Activated T-helper 17 cell treated with anti-CD3 and anti-CD28 coated beads, Interleukin-2, amount 50 U/mL, for 72 hours (primary cell): ENCODE results near the gene CNP. TPM values are rescaled to one million over a fixed set of nuclear protein-coding genes. Genes with fewer than 3 reads are reported as not detected.

Experiments
- ATAC-seq: fragments of 150-1000 bp; cut with Tn5 transposase; replicated peaks from 2 replicates; pipeline ENCODE4 v1.10.0; 2021; ENCODE audit warnings: mild to moderate bottlenecking, moderate library complexity
- H3K27ac Mint-ChIP-seq: one replicate; pipeline ENCODE4 v1.8.0; 2022; ENCODE audit warnings: mixed read lengths
- H3K27me3 Mint-ChIP-seq: one replicate; pipeline ENCODE4 v1.8.0; 2022; ENCODE audit warnings: mixed read lengths
- H3K36me3 Mint-ChIP-seq: one replicate; pipeline ENCODE4 v1.8.0; 2022; ENCODE audit warnings: low read depth, mild to moderate bottlenecking, mixed read lengths
- H3K4me1 Mint-ChIP-seq: one replicate; pipeline ENCODE4 v1.8.0; 2022; ENCODE audit warnings: mixed read lengths
- H3K4me3 Mint-ChIP-seq: one replicate; pipeline ENCODE4 v1.8.0; 2022; ENCODE audit warnings: mild to moderate bottlenecking, mixed read lengths
- H3K9me3 Mint-ChIP-seq: one replicate; pipeline ENCODE4 v1.8.0; 2022; ENCODE audit warnings: mixed read lengths
- total RNA-seq, 2 donors: library from RNA; stranded (reverse); gene quantifications; one replicate each; pipeline ENCODE4 v1.2.3, GENCODE V29; 2022

CNP gene
- total RNA-seq, 2 donors from 2014 or later, result 51.4 to 82.9 TPM

DNA sequence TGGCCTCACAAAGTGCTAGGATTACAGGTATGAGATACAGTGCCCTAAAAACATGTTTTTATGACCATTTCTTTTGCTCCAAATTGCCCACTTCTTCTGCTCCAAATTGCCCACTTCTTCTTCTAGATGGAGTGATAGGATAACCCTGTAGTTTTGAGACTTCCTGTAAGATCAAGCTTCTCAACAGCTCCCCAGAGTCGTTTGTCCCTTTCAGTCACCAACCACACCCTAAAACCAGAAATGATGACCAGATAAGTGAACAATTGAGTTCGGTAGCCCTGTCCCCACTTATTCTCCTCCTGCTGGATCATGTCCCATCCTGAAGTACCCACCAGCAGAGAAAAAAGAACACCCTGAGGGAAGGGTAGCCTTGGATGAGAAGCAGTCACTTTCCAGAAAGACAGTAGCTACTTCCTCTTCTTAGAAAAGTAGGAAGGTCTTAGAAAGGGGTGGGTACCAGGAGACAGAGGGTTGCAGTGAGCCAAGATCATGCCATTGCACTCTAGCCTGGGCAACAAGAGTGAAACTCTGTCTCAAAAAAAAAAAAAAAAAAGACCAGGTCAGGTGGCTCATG lies 33.7 kb upstream of the CNP start:
- Mint-ChIP-seq H3K4me3 (no peak overlapping the region), H3K27ac (peak overlapping the region; percentile 10), H3K9me3 (no peaks in the 10 kb centered on the region), H3K27me3 (no peaks in the 10 kb centered on the region), H3K4me1 (peaks cover 7% of the 10 kb centered on the region), H3K36me3 (peaks cover 6% of the 10 kb centered on the region)
- no peak for ATAC-seq

DNA sequence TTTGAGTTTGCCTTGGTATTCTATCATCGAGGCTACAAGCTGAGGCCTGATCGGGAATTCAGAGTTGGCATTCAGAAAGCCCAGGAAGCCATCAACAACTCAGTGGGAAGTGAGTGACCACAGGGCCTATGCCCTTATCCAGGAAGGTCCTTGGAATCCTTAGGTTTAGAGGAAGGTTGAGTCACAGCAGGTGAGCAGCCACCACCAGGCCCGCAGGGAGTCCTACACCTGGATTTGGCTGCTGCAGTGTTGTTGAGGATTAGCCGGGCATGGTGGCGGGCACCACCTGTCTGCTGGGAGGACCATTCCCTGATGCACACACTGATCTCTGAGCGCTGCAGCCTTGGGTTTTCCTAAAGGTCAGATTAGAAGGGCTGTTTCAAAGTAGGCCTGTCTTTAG lies 31.0 kb upstream of the CNP start:
- Mint-ChIP-seq H3K27ac (no peak overlapping the region), H3K27me3 (peaks cover 5% of the 10 kb centered on the region), H3K4me3 (no peak overlapping the region), H3K9me3 (no peaks in the 10 kb centered on the region), H3K4me1 (no peaks in the 10 kb centered on the region), H3K36me3 (peaks cover under 1% of the 10 kb centered on the region)
- ATAC-seq, result no peak

DNA sequence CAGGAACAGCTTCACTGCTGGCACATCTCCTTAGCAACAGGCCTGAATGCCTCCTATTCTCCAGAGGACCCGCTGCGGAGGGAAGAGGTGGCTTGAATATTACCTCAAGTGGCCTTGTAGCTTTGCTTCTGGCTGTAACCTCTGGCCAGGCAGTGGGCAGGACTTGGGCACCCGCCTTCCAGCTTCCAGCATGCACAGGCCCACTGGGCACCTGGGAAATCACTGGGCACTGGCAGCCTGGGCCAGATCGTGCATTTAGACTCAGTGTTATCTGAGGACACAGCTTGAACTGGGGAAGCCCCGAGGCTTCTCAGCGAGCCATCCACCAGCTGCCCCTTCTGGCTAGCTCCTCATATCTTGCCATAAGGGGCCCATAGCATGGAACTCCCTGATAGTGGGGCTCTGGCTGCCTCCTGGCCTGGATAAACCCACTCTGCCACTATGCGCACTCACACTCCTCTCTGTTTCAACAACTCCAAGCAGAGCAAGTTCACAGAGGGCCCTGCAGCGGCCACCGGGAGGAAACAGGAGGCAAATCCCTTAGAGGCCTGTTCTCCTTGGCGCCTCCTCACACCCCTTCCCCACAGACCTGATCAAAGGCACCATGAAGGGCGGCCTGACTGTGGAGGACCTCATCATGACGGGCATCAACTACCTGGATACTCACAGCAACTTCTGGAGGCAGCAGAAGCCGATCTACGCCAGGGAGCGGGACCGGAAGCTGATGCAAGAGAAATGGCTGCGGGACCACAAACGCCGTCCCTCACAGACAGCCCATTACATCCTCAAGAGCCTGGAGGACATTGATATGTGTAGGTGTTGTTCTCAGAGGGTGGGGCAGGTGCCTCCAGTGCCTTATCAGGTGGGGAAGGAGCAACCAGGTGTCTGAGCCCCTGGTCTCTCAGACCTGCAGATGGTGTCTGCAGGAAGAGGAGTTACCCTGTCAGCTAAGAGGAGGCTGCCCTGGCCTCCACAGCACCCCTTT lies 28.3 kb upstream of the CNP start:
- no peak overlapping the region for H3K4me3 Mint-ChIP-seq
- no peaks in the 10 kb centered on the region for H3K4me1 Mint-ChIP-seq
- H3K27ac Mint-ChIP-seq, result no peak overlapping the region
- peaks cover 10% of the 10 kb centered on the region for H3K27me3 Mint-ChIP-seq
- no peaks in the 10 kb centered on the region for H3K9me3 Mint-ChIP-seq
- no peak for ATAC-seq
- no peaks in the 10 kb centered on the region for H3K36me3 Mint-ChIP-seq

DNA sequence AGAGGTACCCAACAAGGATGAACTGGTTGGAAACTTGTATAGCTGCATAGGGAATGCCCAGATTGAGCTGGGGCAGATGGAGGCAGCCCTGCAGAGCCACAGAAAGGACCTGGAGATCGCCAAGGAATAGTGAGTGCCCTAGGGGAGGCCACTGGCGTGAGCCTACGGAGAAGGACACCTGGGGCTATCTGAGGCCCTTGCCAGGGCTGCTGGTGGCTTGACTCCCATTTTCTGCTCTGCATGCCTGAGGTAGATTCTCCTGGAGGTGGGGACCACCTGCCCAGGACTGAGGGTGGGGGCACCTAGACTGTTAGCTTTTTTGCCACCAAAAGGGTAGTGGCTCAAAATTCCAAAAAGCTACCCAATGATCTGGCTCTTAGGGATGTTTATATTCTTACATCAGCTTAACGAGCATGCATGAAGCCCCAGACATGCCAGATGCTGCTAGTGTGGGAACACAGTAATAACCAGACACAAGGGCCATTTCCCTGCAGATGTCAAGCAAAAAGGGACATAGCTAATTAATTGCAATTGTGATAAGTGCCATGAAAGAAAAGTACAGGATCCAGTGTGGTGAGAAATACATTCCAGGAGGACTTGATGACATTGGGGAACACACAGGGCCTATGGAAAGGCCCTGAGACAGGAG lies 27.4 kb upstream of the CNP start:
- Mint-ChIP-seq H3K4me3 (no peak overlapping the region), H3K27me3 (peaks cover 10% of the 10 kb centered on the region), H3K9me3 (no peaks in the 10 kb centered on the region), H3K36me3 (no peaks in the 10 kb centered on the region), H3K4me1 (no peaks in the 10 kb centered on the region), H3K27ac (no peak overlapping the region)
- no peak for ATAC-seq

DNA sequence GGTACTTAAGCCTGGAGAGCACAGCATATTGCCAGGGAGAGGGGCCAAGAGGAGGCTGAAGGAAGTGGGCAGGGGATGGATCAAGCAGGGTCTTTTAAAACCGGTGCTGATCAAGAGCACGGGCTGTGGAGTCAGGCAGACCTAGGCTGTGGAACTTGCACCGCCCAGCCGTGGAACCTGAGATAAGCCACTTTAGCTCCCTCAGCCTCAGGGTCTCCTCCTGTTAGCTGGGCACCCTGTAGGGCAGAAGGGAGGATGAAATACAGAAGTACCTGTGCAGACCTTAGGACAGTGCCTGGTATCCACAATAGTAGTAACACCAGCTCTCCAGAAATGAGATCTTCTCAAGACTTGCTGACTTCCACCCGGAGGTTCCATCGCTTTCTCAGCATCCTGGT lies 26.9 kb upstream of the CNP start:
- no peaks in the 10 kb centered on the region for H3K9me3 Mint-ChIP-seq
- H3K4me3 Mint-ChIP-seq, result no peak overlapping the region
- no peaks in the 10 kb centered on the region for H3K36me3 Mint-ChIP-seq
- no peak overlapping the region for H3K27ac Mint-ChIP-seq
- H3K4me1 Mint-ChIP-seq, result no peaks in the 10 kb centered on the region
- H3K27me3 Mint-ChIP-seq, result peaks cover 10% of the 10 kb centered on the region
- no peak for ATAC-seq

DNA sequence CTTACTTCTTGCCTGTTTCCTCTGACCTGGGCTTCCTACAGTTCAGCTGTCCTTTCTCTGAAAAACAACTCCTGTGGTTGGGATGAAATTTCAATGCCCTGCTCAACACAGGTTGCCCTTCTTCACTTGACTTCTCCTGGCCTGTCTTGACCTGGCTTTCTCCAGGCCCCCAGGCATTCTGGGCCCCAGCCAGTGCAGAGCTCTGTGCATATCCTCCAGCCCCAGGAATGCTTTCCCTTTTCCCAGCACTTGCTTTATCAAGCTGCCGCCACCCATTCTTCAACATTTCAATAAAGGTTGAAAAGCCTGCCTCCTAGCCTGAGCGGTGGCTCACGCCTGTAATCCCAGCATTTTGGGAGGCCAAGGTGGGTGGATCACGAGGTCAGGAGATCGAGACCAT lies 25.4 kb upstream of the CNP start:
- no peak overlapping the region for H3K4me3 Mint-ChIP-seq
- no peaks in the 10 kb centered on the region for H3K36me3 Mint-ChIP-seq
- H3K9me3 Mint-ChIP-seq, result no peaks in the 10 kb centered on the region
- H3K27ac Mint-ChIP-seq, result no peak overlapping the region
- no peaks in the 10 kb centered on the region for H3K4me1 Mint-ChIP-seq
- ATAC-seq, result no peak
- peaks cover 10% of the 10 kb centered on the region for H3K27me3 Mint-ChIP-seq

DNA sequence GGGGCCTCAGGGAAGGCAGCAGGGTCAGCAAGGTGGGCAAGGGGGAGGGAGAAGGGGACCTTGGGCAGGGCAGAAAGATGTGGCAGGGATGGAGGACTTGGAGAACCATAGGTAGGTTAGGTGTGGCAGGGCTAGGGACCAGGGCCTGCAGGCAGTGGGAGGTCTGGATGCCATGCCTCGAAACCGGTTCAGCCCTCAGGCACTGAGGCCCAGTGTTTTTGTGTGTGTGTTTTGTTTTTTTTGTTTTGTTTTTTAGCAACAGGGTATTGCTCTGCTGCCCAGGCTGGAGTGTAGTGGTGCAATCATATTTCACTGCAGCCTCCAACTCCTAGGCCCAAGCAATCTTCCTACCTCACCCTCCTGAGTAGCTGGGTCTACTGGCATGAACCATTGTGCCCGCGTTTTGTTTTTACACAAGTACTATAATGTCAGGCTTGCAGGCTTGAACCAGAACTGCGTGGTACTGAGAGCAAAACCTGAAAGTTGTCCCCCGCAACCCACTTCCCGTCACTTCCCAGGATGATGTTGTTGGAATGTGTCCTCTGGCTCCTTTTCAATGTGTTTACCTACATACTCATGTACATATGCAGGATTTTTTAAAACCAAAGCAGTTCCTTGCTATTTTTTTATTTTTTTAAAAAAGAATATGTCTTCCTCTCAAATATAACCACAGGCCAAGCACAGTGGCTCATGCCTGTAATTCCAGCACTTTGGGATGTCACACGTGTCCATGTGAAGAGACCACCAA lies 23.8 kb upstream of the CNP start:
- no peaks in the 10 kb centered on the region for H3K9me3 Mint-ChIP-seq
- H3K36me3 Mint-ChIP-seq, result no peaks in the 10 kb centered on the region
- H3K4me1 Mint-ChIP-seq, result no peaks in the 10 kb centered on the region
- ATAC-seq, result no peak
- H3K4me3 Mint-ChIP-seq, result no peak overlapping the region
- peaks cover 10% of the 10 kb centered on the region for H3K27me3 Mint-ChIP-seq
- no peak overlapping the region for H3K27ac Mint-ChIP-seq

DNA sequence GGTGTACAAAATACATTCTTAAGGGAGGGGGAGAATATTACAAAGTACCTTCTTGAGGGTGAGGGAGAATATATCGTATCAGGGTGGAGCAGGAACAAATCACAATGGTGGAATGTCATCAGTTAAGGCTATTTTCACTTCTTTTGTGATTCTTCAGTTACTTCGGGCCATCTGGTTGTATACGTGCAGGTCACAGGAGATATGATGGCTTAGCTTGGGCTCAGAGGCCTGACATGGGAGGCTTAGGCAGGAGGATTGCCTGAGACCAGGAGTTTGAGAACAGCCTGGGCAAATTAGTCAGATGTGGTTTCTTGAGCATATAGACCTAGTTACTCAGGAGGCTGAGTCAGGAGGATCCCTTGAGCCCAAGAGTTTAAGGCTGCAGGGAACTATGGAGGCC lies 23.1 kb upstream of the CNP start:
- Mint-ChIP-seq H3K27ac (no peak overlapping the region), H3K9me3 (no peaks in the 10 kb centered on the region), H3K4me3 (no peak overlapping the region), H3K27me3 (peaks cover 10% of the 10 kb centered on the region), H3K4me1 (no peaks in the 10 kb centered on the region), H3K36me3 (no peaks in the 10 kb centered on the region)
- no peak for ATAC-seq

DNA sequence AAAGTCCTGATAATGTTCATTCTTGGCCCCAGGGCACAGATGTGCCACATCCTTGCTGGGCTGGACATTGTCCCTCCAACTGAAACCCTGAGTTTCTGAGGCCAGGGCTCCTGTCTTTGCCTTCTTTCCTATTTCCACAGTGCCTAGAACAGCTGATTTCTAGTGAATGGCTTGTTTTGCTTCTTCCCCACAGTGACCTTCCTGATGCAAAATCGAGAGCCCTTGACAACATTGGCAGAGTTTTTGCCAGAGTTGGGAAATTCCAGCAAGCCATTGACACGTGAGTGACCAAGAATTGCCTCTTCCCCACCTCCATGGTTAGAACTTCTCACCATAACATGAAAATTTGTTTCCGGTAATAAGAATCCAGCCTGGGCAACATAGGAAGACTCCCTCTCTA lies 21.7 kb upstream of the CNP start:
- no peaks in the 10 kb centered on the region for H3K36me3 Mint-ChIP-seq
- ATAC-seq, result no peak
- H3K4me3 Mint-ChIP-seq, result no peak overlapping the region
- no peak overlapping the region for H3K27ac Mint-ChIP-seq
- no peaks in the 10 kb centered on the region for H3K4me1 Mint-ChIP-seq
- H3K9me3 Mint-ChIP-seq, result no peaks in the 10 kb centered on the region
- H3K27me3 Mint-ChIP-seq, result peaks cover 10% of the 10 kb centered on the region

DNA sequence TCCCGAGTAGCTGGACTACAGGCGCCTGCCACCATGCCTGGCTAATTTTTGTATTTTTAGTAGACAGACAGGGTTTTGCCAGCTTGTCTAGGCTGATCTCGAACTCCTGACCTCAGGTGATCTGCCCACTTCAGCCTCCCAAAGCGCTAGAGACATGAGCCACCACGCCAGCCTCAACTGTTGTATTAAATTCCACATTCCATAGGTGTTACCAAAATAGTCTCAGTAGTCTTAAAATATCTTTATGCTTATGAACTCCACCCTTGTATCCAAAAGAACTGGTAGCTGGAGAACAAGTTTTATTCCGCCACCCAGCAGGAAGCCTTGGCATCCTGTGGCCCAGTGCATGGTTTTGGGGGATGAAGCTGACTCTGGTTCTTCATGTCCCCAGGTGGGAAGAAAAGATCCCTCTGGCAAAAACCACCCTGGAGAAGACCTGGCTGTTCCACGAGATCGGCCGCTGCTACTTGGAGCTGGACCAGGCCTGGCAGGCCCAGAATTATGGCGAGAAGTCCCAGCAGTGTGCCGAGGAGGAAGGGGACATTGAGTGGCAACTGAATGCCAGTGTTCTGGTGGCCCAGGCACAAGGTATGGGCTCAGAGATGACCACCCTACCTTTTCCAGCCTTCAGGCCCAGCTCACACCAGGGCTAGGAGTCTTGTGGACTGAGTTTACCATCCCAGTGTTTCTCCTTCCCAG lies 17.7 kb upstream of the CNP start:
- Mint-ChIP-seq H3K27me3 (no peaks in the 10 kb centered on the region), H3K36me3 (no peaks in the 10 kb centered on the region), H3K9me3 (no peaks in the 10 kb centered on the region), H3K4me3 (no peak overlapping the region), H3K4me1 (no peaks in the 10 kb centered on the region), H3K27ac (no peak overlapping the region)
- no peak for ATAC-seq

DNA sequence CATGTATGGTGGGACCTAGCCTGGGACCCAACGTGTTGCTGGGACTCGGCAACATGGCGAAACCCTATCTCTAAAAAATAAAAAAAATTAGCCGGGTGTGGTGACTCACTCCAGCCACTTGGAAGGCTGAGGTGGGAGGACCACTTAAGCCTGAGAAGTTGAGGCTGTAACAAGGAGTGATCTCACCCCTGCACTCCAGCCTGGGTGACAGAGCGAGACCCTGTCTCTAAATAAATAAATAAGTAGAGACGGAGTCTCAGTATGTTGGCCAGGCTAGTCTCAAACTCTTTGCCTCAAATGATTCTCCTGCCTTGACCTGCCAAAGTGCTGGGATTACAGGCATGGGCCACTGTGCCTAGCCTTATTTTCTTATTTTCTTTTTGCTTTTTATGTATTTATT lies 10.1 kb upstream of the CNP start:
- Mint-ChIP-seq H3K36me3 (no peaks in the 10 kb centered on the region), H3K4me1 (no peaks in the 10 kb centered on the region), H3K4me3 (no peak overlapping the region), H3K27me3 (no peaks in the 10 kb centered on the region), H3K9me3 (no peaks in the 10 kb centered on the region), H3K27ac (no peak overlapping the region)
- ATAC-seq, result no peak

DNA sequence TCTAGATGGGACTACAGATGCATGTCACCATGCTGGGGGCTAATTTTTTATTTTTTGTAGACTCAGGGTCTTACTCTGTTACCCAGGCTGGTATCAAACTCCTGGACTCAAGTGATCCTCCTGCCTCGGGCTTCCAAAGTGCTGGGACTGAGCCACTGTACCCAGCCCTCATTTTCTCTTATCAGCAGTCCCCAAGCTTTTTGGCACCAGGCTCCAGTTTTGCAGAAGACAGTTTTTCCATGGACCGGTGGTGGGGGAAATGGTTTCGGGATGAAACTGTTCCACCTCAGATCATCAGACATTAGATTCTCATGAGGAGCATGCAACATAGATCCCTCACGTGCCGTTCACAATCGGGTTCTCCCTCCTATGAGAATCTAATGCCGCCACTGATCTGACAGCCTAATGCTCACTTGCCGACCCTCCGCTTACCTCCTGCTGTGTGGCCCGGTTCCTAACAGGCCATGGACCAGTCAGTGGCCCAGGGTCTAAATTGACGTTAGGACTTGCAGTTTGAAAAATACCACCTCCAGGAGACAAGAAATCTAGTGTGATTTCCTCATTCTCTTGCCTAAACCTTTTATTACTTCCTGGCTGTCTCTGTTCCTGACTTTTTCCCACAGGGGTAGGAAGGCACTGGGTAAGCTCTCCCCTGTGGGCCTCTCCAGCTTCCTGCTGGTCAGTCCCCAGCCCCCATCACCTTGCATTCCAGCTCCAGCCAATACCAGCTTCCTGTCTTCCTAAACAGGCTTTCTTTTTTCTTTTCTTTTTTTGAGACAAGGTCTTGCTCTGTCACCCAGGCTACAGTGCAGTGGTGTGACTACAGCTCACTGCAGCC lies 9.3 kb upstream of the CNP start:
- no peaks in the 10 kb centered on the region for H3K27me3 Mint-ChIP-seq
- no peak overlapping the region for H3K4me3 Mint-ChIP-seq
- ATAC-seq, result no peak
- H3K36me3 Mint-ChIP-seq, result no peaks in the 10 kb centered on the region
- no peaks in the 10 kb centered on the region for H3K9me3 Mint-ChIP-seq
- no peaks in the 10 kb centered on the region for H3K4me1 Mint-ChIP-seq
- peak overlapping the region; percentile 2 for H3K27ac Mint-ChIP-seq

DNA sequence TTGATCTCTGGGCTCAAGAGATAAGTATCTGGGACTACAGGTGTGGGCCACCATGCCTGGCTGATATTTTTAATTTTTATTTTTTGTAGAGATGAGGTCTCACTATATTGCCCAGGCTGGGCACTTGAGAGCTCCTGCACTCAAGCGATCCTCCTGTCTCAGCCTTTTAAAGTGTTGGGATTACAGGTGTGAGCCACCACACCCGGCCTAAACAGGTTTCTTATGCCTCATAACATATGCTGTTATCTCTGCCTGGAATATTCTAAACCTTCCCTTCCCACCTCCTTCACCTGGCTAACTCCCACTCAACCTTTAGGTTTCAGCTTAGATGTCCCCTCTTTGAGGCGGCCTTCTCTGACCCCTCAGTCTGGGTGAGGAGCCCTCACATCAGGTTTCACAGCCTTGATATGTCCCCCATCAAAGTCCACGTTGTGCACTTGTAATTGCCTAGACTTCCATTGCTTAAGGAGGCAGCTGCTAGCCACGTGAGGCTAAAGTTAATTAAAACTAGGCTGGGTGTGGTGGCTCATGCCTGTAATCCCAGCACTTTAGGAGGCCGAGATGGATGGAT lies 8.6 kb upstream of the CNP start:
- Mint-ChIP-seq H3K4me1 (no peaks in the 10 kb centered on the region), H3K27me3 (no peaks in the 10 kb centered on the region), H3K36me3 (no peaks in the 10 kb centered on the region), H3K27ac (peak overlapping the region; percentile 2), H3K9me3 (no peaks in the 10 kb centered on the region), H3K4me3 (no peak overlapping the region)
- no peak for ATAC-seq
